IPS-18c (cell line): Measurements from ENCODE around the gene TLE5.

Source experiments
- H3K4me3 ChIP-seq: 2 replicates; pipeline ENCODE4 v1.7.0; 2013; ENCODE audit warnings: low read depth, mild to moderate bottlenecking, low read length, moderate library complexity; ENCODE audit not compliant: insufficient read depth
- H3K9me3 ChIP-seq: one replicate; pipeline ENCODE4 v1.6.1; 2013; ENCODE audit warnings: mild to moderate bottlenecking, low read length, moderate library complexity; ENCODE audit not compliant: control insufficient read depth, insufficient read depth

TLE5 gene

GRCh38 chr19:3073931-3074595 is 11.8 kb upstream of the TLE5 start:
- no peaks in the 10 kb centered on the region for H3K9me3 ChIP-seq
- no peak overlapping the region for H3K4me3 ChIP-seq

- no peaks in the 10 kb centered on the region for H3K9me3 ChIP-seq
- H3K4me3 ChIP-seq: no peak overlapping the region
Measured at GRCh38 chr19:3073159-3073563, 10.9 kb upstream of the TLE5 start.

DNA sequence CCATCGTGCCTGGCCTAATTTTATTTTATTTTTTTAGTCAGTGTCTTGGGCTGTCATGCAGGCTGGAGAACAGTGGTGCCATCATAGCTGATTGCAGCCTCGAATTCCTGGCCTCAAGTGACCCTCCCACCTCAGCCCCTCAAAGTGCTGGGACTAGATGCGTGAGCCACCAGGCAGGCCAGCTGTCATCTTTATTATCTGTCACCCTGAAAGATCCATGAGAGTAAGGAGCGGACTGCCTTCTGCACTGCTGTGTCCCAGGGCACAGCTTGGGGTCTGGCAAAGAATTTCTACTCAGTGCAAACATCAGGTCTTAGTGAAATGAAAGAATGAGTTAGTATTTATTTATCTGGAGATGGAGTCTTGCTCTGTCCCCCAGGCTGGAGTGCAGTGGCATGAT is 9.5 kb upstream of the TLE5 start:
- H3K4me3 ChIP-seq: no peak overlapping the region
- H3K9me3 ChIP-seq: no peaks in the 10 kb centered on the region

DNA sequence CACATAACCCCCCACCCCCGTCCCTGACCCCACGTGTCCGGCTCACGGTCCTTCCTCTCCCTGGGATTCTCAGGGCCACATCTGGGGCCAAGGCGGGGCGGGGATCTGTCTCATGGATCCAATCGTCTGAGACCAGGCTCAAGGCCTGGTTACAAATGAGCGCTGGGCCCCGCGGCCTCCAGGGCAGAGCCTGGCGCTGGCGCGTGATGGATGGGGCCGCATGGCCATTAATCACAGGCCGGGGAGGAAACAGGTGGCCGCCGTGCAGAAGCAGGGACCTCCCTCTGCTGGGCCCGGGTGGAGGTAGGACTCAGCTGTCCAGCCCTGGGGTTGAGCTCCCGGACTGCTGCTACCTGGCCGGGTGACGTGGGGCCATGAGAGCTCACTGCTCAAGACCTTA is 5.8 kb upstream of the TLE5 start:
- Histone ChIP-seq H3K9me3 (no peaks in the 10 kb centered on the region), H3K4me3 (no peak overlapping the region)

GRCh38 chr19:3067563-3067962 is 5.3 kb upstream of the TLE5 start:
- Histone ChIP-seq H3K9me3 (no peaks in the 10 kb centered on the region), H3K4me3 (no peak overlapping the region)

GRCh38 chr19:3066482-3067049 is 4.3 kb upstream of the TLE5 start:
- Histone ChIP-seq H3K9me3 (peaks cover under 1% of the 10 kb centered on the region), H3K4me3 (no peak overlapping the region)

GRCh38 chr19:3065675-3066357 is 3.5 kb upstream of the TLE5 start:
- Histone ChIP-seq H3K9me3 (peaks cover 2% of the 10 kb centered on the region), H3K4me3 (no peak overlapping the region)

DNA sequence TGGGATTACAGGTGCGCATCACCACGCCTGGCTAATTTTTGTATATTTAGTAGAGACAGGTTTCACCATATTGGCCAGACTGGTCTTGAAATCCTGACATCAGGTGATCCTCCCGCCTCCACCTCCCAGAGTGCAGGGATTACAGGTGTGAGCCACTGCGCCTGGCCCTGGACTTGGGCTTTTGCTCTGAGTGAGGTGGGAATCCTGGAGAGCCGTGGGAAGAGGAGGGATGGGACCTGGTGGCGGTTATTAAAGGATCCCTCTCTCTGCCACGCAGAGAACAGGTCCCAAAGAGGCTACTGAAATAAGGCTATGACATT is 1.7 kb upstream of the TLE5 start:
- Histone ChIP-seq H3K4me3 (no peak overlapping the region), H3K9me3 (peaks cover 2% of the 10 kb centered on the region)

DNA sequence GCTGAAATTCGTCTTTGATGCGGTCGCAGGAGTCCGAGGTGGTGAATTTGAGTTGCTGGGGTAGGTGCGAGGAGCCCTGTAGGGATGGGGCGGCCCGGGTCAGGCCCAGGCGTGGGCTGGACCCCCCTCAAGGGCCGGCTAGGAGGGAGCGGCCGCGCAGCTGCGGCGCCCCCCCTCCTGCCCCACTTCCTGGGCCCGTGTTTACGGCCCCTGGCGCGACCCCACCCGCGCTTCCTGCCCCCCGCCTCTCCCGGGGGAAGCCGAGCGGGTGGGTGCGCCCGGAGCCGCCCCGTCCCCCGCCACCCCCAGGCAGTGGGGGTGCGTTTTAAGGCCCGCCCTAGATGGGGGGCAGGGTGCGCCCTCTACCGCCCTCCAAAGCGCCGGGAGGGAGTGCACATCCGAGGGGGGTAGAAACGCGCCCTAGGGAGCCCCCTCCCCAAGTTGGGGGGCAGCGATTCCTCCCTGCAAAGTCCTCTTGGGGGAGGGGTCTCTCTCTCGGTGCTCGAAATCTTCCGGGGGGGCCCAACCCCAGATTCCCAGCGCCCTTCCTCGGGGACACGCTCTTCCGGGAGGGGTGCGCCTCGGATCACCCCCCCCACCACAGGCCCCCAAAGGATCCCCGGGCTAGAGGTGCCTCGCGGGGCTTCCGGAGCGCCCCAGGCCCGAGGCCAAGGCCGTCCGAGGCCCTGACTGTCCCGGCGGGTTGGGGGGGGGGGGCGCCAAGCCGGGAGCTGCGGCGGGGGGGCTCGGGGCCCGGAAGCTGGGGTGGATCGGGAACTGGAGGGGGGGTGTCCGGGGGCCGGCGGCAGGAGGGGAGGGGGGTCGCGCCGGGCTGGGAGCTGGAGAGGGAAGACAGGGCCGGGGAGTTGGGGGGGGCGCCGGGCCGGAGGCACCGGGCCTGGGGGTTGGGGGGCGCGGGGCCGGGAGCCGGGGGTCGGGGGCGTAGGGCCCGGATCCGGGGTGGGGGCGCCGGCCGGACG is 823 bp downstream of the TLE5 start:
- H3K4me3 ChIP-seq: peak overlapping the region; percentile 67
- peaks cover 2% of the 10 kb centered on the region for H3K9me3 ChIP-seq

DNA sequence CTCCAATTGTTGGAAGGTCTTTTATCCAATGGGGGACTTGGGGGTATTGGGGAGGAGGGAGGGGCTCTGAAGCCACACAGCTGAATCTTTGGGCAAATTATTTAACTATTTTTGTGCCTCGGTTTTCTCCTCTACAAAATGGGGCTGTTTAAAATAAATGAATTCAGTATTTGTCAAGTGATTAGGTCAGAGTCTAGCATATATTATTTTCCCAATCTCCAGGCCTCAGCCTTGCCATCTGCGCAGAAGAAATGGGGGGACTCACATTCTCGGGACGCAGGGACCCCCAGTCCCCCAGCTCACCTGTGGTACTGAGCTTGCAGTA is 1.5 kb downstream of the TLE5 start:
- peak overlapping the region; percentile 67; the same call in 1 of the 2 replicates for H3K4me3 ChIP-seq
- peaks cover 2% of the 10 kb centered on the region for H3K9me3 ChIP-seq

GRCh38 chr19:3059653-3060052 is 2.6 kb downstream of the TLE5 start:
- H3K4me3 ChIP-seq: no peak overlapping the region
- H3K9me3 ChIP-seq: peaks cover 2% of the 10 kb centered on the region

- Histone ChIP-seq H3K4me3 (no peak overlapping the region), H3K9me3 (peaks cover 2% of the 10 kb centered on the region)
Measured at GRCh38 chr19:3058821-3059314, 3.4 kb downstream of the TLE5 start.

- peaks cover 2% of the 10 kb centered on the region for H3K9me3 ChIP-seq
- no peak overlapping the region for H3K4me3 ChIP-seq
Measured at GRCh38 chr19:3058009-3058820, 4.1 kb downstream of the TLE5 start.

DNA sequence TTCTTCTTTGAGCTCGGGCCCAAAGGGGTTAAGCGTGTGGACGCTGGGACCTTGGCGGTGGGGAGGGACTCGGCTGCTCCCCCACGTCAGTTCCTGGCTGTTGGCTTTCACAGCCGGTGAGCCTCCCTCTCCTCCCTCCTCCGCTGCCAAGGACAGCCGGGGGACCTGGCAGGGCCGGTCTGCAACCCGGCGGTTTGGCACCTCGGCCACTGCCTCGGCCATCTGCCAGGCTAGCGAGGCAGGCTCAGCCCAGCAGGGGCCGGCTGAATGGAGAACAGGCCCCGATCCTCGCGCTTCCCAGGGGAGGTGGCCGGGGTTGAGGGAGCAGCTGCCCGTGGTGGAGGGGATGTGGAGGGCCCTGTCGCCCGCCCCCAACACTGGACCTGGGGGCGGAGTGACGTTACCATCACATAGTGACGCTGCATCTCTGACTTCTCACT is 5.0 kb downstream of the TLE5 start:
- Histone ChIP-seq H3K4me3 (no peak overlapping the region), H3K9me3 (peaks cover 2% of the 10 kb centered on the region)

DNA sequence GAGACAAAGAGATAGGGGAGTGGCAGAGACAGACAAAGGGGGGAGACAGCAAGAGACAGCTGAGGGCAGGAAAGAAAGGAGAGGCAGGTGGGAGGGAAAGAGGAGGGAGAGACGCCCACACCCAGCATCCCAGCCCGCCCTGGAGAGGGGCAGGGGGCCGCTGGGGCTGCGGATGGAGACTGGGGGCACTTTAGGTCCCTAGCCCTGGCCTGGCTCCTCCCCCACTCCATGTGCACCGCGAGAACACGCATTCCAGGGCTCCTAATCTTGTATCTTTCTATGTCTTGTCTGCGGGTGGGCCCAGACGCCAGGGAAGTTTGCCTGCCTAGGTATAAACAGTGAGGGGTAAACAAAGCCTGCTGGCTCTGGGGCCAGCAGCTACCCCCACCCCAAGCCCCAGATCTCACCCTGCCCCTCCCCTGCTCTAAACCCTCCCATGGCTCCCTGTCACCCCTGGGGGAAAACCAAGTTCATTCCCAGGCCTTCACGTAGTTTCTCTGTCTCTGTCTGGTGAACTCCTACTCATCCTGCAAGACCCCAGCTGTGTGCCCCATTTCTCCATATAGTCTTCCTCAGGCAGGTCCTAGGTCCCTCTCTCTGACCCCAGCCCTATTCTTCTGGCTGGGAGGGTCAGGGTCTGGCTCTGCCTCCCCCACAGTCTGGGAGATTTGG is 5.7 kb downstream of the TLE5 start:
- peak overlapping the region; percentile 15; the same call in 1 of the 2 replicates for H3K4me3 ChIP-seq
- H3K9me3 ChIP-seq: peaks cover 1% of the 10 kb centered on the region

- Histone ChIP-seq H3K9me3 (no peaks in the 10 kb centered on the region), H3K4me3 (no peak overlapping the region)
Measured at GRCh38 chr19:3055741-3056416, 6.4 kb downstream of the TLE5 start.
